GM18873 (cell line): ENCODE results near the gene GALNT10.

Source experiments
- ATAC-seq: cut with Tn5 transposase; IDR thresholded peaks from one replicate; pipeline ENCODE4 v1.9.1; 2021; ENCODE audit warnings: mild to moderate bottlenecking, moderate library complexity, moderate number of reproducible peaks; ENCODE audit not compliant: unreplicated experiment, low FRiP score

Gene GALNT10

DNA sequence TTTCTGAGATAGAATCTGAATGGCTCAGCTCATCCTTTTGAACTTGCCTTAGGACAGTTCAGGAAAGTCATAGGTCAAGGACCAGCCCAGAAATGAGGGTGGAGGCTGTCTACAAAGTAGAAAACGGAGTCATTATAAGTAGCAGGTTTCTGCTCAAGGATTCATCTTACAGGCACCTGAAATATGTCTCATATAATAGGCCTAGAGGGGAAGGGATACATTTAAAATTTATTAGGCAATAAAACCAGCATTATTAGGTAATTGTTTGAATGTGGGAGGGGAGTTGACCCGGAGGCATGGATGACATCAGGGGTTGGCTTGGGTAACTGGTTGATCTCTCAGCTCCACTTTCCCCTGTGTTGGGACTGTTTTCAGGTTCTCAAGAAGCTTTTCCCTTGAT lies 11.9 kb upstream of the GALNT10 start:
- ATAC-seq: no peak

GRCh38 chr5:154179846-154180710 lies 10.5 kb upstream of the GALNT10 start:
- ATAC-seq: peak; percentile 73

- ATAC-seq: no peak
Measured at GRCh38 chr5:154181161-154181560, 9.4 kb upstream of the GALNT10 start.

DNA sequence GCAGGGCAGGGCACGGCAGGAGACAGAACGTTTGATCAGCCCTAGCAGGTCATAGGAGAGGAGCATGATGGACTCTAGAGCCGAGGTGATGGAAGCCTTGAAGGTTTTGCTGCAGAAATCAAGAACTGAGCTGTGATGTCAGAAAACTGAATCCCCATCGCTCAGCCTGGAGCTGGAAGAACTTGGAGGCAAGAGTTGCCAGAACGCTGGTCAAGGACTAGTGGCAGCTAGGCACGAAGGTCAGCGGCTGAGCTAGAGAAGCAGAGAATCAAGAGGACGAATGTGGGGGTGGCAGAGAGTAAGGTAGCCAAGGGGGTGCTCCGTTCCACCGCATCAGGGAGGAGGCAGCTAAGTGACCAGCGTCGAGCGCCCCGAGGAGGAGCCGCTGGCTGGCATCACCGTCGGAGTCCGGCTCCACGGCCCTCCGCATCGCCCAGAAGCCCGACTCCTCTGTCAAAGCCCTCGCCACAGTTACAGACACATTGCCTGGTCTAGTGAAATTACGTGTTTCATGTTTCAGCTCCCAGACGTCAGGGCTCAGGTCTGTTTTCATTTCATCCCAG lies 1.2 kb upstream of the GALNT10 start:
- ATAC-seq: peak; percentile 8

GRCh38 chr5:154189819-154190594 lies 526 bp upstream of the GALNT10 start:
- ATAC-seq: peak; percentile 71

DNA sequence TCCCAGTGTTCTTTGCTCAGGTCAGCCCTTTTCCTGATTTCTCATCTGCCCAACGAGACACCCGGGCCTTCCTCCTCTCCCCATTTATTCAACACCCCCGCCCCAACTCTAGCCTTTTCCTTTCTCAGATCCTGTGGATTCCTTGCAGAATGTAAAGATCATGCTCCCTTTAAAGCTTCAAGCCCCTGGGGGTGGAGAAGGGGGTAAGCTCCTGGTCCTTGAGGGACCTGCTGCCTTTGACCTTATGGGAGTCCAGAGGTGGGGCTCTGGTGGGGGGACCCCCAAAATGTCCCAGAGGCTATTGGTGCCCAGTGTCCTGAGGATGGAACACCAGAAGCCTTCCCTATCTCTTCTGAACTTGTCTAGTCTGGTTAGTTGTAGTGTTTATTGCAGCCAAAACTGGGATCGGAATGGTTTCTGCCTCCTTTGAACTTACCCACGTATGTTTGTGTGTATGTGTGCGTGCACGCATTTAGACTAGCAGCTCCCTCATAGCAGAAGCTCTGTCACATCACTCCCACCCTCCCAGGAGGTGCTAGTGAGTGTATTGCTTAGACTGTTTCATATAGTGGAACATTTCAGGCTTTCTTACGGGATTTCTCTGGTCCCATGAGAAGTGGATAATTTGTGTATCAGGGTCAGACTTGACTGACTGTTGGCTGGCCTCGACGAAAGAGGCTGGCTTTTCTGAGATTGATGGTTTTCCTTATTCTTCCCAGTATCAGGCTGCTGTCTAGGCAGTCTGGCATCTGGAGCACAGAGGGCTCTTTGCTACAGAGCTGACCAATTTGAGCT lies 1.1 kb downstream of the GALNT10 start:
- no peak for ATAC-seq

DNA sequence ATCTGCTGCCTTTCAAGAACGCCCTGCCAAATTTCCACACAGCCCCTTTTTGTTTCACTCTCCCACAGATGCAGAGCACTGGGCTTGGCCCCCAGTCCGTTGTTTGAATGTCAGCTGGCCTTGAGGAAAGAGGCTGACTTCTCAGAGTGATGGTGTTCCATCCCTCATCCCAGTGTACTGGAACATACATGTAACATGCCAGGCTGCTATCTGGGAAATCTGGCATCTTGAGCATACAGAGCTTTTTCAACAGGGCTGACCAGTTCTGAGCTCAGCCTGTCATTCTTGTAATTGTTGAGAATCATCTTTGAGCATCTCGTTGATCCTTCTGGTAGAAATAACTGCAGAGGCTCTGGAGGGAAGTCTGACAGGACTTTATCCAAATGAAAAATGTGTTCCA lies 2.8 kb downstream of the GALNT10 start:
- ATAC-seq: no peak

- ATAC-seq: no peak
Measured at GRCh38 chr5:154193701-154194121, 3.2 kb downstream of the GALNT10 start.

- ATAC-seq: no peak
Measured at GRCh38 chr5:154194345-154195329, 4.1 kb downstream of the GALNT10 start.

DNA sequence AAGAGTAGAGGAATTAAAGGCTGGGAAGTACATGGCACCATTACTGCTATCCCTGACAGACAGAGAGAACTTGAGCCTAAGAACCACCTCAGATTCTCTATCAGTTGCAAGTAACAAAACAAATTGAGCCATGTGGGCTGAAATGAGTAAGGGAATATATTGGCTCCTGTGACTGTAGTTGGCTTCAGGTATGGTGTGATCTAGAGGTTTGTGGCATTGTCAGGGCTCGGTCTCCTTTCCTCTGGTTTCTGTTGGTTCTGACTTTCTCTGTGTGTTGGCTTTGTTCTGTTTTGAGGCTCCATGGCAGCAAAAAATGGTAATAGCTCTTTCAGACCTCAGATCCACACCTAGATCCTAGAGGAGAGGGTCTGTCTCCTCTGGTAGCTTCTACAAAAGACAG lies 5.7 kb downstream of the GALNT10 start:
- no peak for ATAC-seq

- ATAC-seq: no peak
Measured at GRCh38 chr5:154196955-154197652, 6.6 kb downstream of the GALNT10 start.

- no peak for ATAC-seq
Measured at GRCh38 chr5:154197801-154198491, 7.4 kb downstream of the GALNT10 start.

GRCh38 chr5:154198611-154199230 lies 8.2 kb downstream of the GALNT10 start:
- no peak for ATAC-seq

- ATAC-seq: no peak
Measured at GRCh38 chr5:154199263-154199662, 8.7 kb downstream of the GALNT10 start.

DNA sequence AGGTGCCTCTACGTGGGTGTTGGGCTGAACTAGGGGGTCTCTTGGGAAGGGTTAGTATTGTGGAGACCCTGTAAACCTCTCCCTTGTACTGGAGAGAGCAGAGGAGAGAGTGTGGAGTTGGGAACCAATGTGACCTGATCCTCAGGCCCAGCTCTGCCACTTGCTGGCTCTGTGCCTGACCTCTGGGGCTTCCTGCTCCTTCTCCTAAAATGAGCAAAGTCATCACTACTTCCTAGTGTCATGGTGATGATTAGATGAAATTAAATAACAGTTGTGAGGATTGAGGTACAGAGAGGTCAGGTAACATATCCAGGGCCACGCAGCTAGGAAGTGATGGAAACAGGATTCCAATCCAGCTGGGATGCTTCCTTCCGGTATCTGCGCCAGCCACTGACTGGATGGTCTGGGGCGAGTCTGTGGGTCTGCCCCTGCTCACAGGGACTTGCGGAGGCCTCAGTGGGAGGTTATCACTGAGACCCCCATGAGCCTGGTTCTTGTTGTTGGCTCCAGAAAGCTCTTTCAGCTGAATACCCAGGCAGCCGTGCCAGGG lies 9.2 kb downstream of the GALNT10 start:
- no peak for ATAC-seq

DNA sequence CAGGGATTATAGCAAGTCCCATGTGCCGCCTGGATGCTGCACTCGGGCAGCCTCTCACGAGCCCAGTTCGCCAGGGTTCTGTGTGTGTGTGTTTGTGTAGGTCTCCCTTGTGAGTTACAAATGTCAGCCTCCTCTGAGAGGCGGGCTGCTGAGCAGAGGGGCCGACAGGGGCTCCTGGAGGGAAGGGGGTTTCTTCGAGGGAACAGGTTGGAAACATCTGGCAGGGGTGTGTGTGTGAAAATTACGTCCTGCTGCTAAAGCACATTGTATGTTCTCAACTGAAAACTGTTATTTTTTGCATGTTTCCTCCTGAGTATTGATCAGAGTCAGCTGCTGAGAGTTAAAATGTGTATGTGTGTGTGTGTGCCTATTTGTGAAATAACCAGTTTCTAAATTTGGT lies 9.7 kb downstream of the GALNT10 start:
- no peak for ATAC-seq

GRCh38 chr5:154201108-154201769 lies 10.7 kb downstream of the GALNT10 start:
- no peak for ATAC-seq
